Testis (tissue), 2 donors: ENCODE measurements around the gene RCBTB1.

Source experiments
- CTCF ChIP-seq, 3 experiments: fragments of 450-650 bp in 2 of 3; fragments of 200-600 bp in 1 of 3; sonication (generic) in 1 of 3; IDR thresholded peaks; one replicate each; pipeline ENCODE4 v1.5.1; 2016 to 2019; ENCODE audit warnings: antibody characterized with exemption in 3 of 3, mild to moderate bottlenecking in 2 of 3, moderate library complexity in 1 of 3
- POLR2A ChIP-seq: fragments of 450-650 bp; IDR thresholded peaks from one replicate; pipeline ENCODE4 v1.6.1; 2017; ENCODE audit warnings: antibody characterized with exemption, mild to moderate bottlenecking, moderate library complexity

- TF ChIP-seq CTCF (IDR thresholded peaks at IDR 0.05) = no peak
- no peak for TF ChIP-seq POLR2A
These were observed 40.2 kb upstream of the RCBTB1 start for GRCh38 chr13:49625392-49626079.
